GM12874 (cell line): ENCODE measurements around the gene TSPAN11.

Experiments
- TF ChIP-seq, protein P1 (sequence below): IDR thresholded peaks from 2 replicates; pipeline ENCODE4 v1.5.1; 2011; ENCODE audit warnings: low read depth, mild to moderate bottlenecking, control low read depth, low read length, moderate library complexity; ENCODE audit not compliant: insufficient read depth

The TSPAN11 gene

DNA sequence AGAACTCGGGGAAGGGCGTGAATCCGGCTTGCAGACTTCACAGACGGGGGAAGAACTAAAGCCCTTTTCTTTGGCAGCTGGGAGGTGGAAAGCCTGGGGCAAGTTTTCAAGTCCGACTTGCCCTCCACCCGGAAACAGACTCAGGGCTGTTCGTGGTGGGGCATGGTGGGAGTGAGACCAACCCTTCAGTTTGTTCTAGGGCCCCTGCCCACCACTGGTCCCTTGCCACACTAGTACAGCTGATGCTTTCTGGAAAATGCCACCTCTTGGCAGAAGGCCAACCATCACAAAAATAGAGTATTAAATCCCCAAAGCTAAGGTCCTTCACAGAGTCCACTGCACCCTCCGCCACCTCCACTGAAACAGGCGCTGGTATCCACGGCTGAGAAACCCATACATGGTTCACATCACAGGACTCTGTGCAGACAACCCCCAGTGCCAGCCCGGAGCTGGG, 96.8 kb downstream of the TSPAN11 start:
- TF ChIP-seq, protein P1, sequence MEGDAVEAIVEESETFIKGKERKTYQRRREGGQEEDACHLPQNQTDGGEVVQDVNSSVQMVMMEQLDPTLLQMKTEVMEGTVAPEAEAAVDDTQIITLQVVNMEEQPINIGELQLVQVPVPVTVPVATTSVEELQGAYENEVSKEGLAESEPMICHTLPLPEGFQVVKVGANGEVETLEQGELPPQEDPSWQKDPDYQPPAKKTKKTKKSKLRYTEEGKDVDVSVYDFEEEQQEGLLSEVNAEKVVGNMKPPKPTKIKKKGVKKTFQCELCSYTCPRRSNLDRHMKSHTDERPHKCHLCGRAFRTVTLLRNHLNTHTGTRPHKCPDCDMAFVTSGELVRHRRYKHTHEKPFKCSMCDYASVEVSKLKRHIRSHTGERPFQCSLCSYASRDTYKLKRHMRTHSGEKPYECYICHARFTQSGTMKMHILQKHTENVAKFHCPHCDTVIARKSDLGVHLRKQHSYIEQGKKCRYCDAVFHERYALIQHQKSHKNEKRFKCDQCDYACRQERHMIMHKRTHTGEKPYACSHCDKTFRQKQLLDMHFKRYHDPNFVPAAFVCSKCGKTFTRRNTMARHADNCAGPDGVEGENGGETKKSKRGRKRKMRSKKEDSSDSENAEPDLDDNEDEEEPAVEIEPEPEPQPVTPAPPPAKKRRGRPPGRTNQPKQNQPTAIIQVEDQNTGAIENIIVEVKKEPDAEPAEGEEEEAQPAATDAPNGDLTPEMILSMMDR = no peak

DNA sequence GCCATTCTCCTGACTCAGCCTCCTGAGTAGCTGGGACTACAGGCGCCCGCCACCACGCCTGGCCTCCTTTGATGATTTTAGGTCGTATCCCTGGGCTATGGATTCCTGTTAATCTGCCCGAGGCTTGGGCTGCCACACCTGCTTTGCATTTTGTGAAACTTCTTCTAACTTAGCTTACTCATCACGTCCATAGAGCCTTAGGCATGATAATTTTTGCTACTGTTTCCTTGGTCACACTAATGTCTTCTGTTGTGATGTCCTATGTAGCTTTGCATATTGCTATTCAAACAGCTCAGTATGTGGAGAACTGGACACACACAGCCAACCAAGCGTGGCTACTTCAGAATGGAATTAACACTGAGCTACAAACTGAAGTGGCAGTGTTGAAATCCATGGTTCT, 99.7 kb downstream of the TSPAN11 start:
- TF ChIP-seq, protein P1 = no peak

DNA sequence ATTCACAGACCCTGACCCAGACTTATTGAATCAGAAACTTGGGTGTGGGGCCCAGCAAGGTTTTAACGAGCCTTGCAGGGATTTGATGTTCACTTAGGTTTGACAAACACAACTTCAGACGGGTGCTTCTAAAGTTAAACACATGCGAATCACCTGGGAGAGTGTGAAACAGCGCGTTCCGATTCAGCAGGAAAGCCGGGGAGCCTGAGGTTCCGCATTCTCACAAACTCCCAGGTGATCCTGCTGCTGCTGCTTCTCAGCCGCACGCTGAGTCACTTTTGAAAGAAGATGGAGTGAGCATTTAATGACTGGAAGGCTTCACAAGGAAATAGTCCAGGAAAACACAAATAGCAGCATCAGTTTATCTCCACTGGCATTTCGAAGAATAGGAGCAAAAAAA, 102.9 kb downstream of the TSPAN11 start:
- TF ChIP-seq, protein P1 = no peak

DNA sequence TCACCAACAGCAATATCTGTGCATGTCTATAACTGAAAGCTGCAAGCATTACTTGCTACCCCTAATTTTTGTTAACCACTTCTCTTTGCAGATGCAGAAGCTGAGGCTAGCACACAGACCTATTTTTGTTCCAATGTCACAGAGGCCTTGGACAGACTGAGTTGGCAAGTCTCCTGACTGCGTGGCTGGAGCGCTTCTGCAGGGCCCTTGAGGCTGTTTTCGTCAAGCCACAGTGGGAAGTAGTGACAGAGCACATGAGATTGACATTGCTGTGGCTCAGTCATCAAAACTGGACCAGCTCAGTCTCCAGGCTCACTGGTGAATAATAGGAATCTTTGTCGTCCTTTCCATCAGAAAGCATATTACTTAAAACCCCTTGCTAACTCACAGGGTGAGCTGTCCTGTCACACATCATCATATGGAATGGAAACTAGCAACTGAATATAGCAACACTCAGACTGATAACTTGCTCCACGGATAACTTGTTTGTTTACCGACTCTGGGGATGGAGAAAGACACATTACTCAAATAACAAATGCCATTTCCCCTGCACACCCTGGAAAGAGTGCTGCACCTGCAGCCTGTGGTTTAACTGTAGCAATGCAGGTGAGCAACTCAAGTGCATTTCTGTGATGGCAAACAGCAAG, 103.5 kb downstream of the TSPAN11 start:
- TF ChIP-seq, protein P1 = no peak

DNA sequence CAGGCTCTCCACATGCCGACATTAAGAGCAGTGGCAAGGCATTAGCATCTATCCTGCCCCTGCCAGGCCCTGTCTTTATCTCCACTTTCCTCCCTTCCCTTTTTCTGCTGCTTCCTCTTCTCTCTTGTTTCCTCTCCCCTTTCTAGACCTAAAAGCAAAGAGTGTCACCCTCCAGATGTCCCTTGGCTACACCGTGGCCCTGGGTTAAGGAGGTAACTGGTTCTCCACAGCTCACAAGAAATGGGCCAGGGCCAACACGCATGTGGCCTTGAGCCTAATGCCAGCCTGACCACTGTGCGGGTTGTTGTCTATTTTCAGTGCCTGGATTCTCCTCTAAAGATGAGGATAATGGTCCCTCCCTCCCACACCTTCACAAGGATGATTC, 105.4 kb downstream of the TSPAN11 start:
- TF ChIP-seq, protein P1 = no peak

DNA sequence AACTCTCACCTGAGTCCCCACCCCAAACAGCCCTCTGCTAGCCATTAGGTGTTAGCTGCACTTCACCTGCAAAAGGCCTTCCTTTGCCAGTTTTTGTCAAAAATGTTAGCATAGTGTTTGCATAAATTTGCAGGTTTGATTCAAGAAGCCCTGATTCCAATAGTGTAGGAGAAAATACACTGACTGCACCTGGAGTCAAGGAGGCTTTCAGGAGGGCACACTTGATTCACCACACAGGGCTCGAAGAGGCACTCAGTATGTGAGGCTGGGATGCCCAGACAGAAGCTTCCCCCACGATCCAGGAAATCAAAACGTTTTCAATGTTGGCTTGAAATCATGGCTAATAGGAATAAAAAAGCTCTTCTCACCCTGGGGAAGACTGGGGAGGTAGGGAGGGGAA, 106.6 kb downstream of the TSPAN11 start:
- TF ChIP-seq, protein P1 = no peak

DNA sequence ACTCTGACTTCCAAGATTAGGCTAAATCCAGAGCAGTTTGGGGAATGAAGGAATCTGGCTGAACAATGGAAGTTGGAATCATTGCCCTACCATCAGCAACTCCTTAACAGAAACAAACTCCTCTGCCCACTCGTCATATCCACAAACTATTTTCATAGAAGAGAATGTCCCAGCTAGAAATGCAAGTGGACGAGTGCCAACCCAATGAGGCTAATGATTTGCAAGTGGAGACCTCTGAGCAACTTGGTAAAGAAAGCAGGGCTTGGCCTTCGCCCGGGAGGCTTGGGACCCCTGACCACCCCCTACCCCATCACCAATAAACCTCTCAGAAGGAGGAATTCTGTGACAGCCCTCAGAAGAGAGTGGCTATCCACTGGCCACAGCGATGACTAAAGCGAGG, 107.1 kb downstream of the TSPAN11 start:
- TF ChIP-seq, protein P1 = no peak
